Measurements from ENCODE around the gene CEP350. TPM values are rescaled to one million over a fixed set of nuclear protein-coding genes. Genes with fewer than 3 reads are reported as not detected.

Gene CEP350
- total and polyA plus RNA-seq, 4 experiments from 2014 or later = 9.3 to 99.4 (median 76.0) TPM

DNA sequence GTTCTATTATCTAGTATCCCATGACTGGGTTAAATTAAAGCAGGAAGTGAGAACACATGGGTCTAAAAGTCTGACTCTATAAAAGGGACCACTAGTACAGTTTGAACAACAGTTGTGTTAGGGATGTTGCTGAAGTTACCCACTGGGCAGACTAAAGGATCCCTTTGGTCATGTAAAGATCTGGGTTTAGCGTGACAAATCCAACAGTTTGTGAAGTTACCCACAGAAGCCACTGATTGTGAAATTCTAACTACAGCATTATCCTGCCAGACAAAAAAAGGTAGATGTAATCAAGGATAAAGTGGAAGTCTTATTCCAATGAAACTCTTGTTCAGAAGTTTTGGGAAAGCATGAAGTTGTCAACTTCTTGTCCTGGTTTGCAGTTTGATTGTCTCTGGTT is 205.7 kb downstream of the CEP350 start:
- Mint-ChIP-seq H3K27me3 (no peaks in the 10 kb centered on the region), H3K9me3 (no peaks in the 10 kb centered on the region), H3K27ac (no peak overlapping the region), H3K36me3 (peaks cover 0 to 9% of the 10 kb centered on the region in 2 donors), H3K4me3 (no peak overlapping the region), H3K4me1 (peaks cover 21 to 34% (median 25%) of the 10 kb centered on the region in 4 donors)
- ChIA-PET POLR2A (ENCODE audit: partially characterized antibody) (no interaction called here), CTCF (ENCODE audit: partially characterized antibody) (interaction anchor here (1.6 to 5.0 kb wide), 2 partner anchors 8 to 19 kb away, joined by 8 to 22 read pairs; no protein-coding TSS in a partner anchor)
- Histone ChIP-seq H3K27me3 (ENCODE audit: insufficient read depth, low read length) (no peaks in the 10 kb centered on the region), H3K36me3 (ENCODE audit: insufficient read depth, low read length) (no peaks in the 10 kb centered on the region), H3K27ac (ENCODE audit: low read depth, low read length) (no peak overlapping the region), H3K4me3 (ENCODE audit: low read length in 2 of 2) (no peak overlapping the region), H3K9me3 (ENCODE audit: control insufficient read depth in 1 of 2, low read length in 2 of 2) (no peaks in the 10 kb centered on the region), H3K4me1 (ENCODE audit: insufficient read depth, low read length) (peaks cover 17% of the 10 kb centered on the region)
- intact Hi-C loops (cut with micrococcal nuclease) = no loop called here
- no peak for DNase-seq

DNA sequence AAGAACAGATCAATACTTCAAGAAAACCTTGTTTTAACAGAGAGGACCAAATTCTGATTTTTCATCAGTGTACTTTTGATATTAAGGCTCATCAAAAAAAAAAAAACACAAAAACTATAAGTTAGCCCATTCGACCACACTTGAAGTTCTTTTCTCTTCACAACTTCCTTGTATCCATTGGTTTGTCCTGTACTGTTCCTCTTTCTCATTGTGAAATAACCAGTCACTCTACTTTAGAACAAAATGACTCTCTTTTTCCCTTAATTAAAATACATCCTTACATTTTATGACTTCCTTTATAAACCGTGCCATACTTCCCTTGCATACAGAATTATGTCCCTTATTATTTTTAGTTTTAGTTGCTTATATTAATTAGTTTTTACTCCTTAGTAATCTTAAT is 208.4 kb downstream of the CEP350 start:
- H3K27me3 ChIP-seq (ENCODE audit: insufficient read depth, low read length) = no peaks in the 10 kb centered on the region
- Mint-ChIP-seq H3K27me3 (no peaks in the 10 kb centered on the region), H3K27ac (peak overlapping the region in 1 of 7 donors; percentile 13), H3K36me3 (peaks cover 0 to 5% of the 10 kb centered on the region in 2 donors), H3K9me3 (no peaks in the 10 kb centered on the region), H3K4me3 (no peak overlapping the region), H3K4me1 (peaks cover 5 to 11% (median 9%) of the 10 kb centered on the region in 4 donors)
- H3K4me1 ChIP-seq (ENCODE audit: insufficient read depth, low read length) = no peaks in the 10 kb centered on the region
- H3K27ac ChIP-seq (ENCODE audit: low read depth, low read length) = no peak overlapping the region
- ChIA-PET POLR2A (ENCODE audit: partially characterized antibody) (no interaction called here), CTCF (ENCODE audit: partially characterized antibody) (interaction anchor here (0.9 kb wide), 1 partner anchor 15 kb away, joined by 3 read pairs; no protein-coding TSS in a partner anchor)
- DNase-seq = no peak
- intact Hi-C loops (cut with micrococcal nuclease) = no loop called here
- no peaks in the 10 kb centered on the region for H3K36me3 ChIP-seq (ENCODE audit: insufficient read depth, low read length)
- H3K9me3 ChIP-seq (ENCODE audit: control insufficient read depth in 1 of 2, low read length in 2 of 2) = no peaks in the 10 kb centered on the region
- no peak overlapping the region for H3K4me3 ChIP-seq (ENCODE audit: low read length in 2 of 2)

Other genes with a start within 250 kb of the CEP350 start
- under 1 TPM; 0.11 to 0.29 TPM for gene FAM163A, start 211.5 kb upstream of the CEP350 start, total RNA-seq
- under 1 TPM in 1 of 2 donors, not detected in 1; 0.20 TPM for gene FAM163A, start 211.5 kb upstream of the CEP350 start, polyA plus RNA-seq
- 10 to 100 TPM; 51.0 to 52.8 TPM for gene TOR1AIP2, start 77.0 kb upstream of the CEP350 start, total RNA-seq
- 10 to 100 TPM in 1 of 2 donors, 1 to 10 TPM in 1; 7.2 to 13.0 TPM for gene TOR1AIP2, start 77.0 kb upstream of the CEP350 start, polyA plus RNA-seq
- gene TOR1AIP1, start 72.5 kb upstream of the CEP350 start, total RNA-seq = 10 to 100 TPM; 53.8 to 61.0 TPM
- gene TOR1AIP1, start 72.5 kb upstream of the CEP350 start, polyA plus RNA-seq = 10 to 100 TPM; 79.2 to 90.6 TPM
- 10 to 100 TPM; 19.1 to 25.1 TPM for gene QSOX1, start 200.1 kb downstream of the CEP350 start, total RNA-seq
- 10 to 100 TPM; 10.7 to 16.3 TPM for gene QSOX1, start 200.1 kb downstream of the CEP350 start, polyA plus RNA-seq

All from CD4-positive, alpha-beta memory T cell (primary cell).